Thymus (tissue), 11 donors: ENCODE data around the gene CAPN15. TPM values are rescaled to one million over a fixed set of nuclear protein-coding genes. Genes with fewer than 3 reads are reported as not detected.

ENCODE experiments used
- DNase-seq, 9 donors: peaks; one replicate each; pipeline ENCODE4 v3.0.0-alpha.2; 2013; ENCODE audit warnings: low spot score in 9 of 9, low read depth in 6 of 9, missing footprints in 1 of 9
- H3K27ac ChIP-seq, 2 donors: one replicate each; pipeline ENCODE4 v1.5.1; 2013; ENCODE audit warnings: control low read depth in 1 of 2, low read depth in 1 of 2, low read length in 1 of 2, mild to moderate bottlenecking in 1 of 2, moderate library complexity in 1 of 2
- H3K27me3 ChIP-seq, 2 donors: one replicate each; pipeline ENCODE4 v1.5.1; 2013; ENCODE audit warnings: low read length in 1 of 2; ENCODE audit not compliant: control insufficient read depth in 2 of 2, insufficient read depth in 1 of 2
- H3K36me3 ChIP-seq, 2 donors: one replicate each; pipeline ENCODE4 v1.5.1; 2013; ENCODE audit warnings: low read length in 1 of 2, mild to moderate bottlenecking in 1 of 2, moderate library complexity in 1 of 2; ENCODE audit not compliant: control insufficient read depth in 2 of 2, insufficient read depth in 2 of 2
- H3K4me1 ChIP-seq, 2 donors: one replicate each; pipeline ENCODE4 v1.5.1; 2013; ENCODE audit warnings: low read length in 2 of 2; ENCODE audit not compliant: control insufficient read depth in 2 of 2, insufficient read depth in 2 of 2
- H3K4me3 ChIP-seq, 2 donors: one replicate each; pipeline ENCODE4 v1.5.1; 2013; ENCODE audit warnings: low read length in 2 of 2, control low read depth in 1 of 2, mild to moderate bottlenecking in 1 of 2
- H3K9me3 ChIP-seq, 2 donors: one replicate each; pipeline ENCODE4 v1.5.1; 2013; ENCODE audit warnings: low read length in 1 of 2, mild to moderate bottlenecking in 1 of 2; ENCODE audit not compliant: control insufficient read depth in 2 of 2, insufficient read depth in 1 of 2
- WGBS: extraction: QIAGEN DNeasy Blood & Tissue Kit; methylation state at CpG from one replicate; pipeline ENCODE4 v1.1.7; 2013; 5-methylcytosine and 5-hydroxymethylcytosine counted together
- polyA plus RNA-seq: library from polyadenylated mRNA; stranded (reverse); fragments of 200-250 nt; gene quantifications from one replicate; pipeline ENCODE4 v1.2.3, GENCODE V29; 2013
- total RNA-seq: library from RNA; stranded (reverse); fragments of 120-200 nt; gene quantifications from one replicate; pipeline ENCODE4 v1.2.4, GENCODE V29; 2013
- donor health status: healthy.

The CAPN15 gene
- total and polyA plus RNA-seq, 2 donors = 16.8 to 40.4 TPM

DNA sequence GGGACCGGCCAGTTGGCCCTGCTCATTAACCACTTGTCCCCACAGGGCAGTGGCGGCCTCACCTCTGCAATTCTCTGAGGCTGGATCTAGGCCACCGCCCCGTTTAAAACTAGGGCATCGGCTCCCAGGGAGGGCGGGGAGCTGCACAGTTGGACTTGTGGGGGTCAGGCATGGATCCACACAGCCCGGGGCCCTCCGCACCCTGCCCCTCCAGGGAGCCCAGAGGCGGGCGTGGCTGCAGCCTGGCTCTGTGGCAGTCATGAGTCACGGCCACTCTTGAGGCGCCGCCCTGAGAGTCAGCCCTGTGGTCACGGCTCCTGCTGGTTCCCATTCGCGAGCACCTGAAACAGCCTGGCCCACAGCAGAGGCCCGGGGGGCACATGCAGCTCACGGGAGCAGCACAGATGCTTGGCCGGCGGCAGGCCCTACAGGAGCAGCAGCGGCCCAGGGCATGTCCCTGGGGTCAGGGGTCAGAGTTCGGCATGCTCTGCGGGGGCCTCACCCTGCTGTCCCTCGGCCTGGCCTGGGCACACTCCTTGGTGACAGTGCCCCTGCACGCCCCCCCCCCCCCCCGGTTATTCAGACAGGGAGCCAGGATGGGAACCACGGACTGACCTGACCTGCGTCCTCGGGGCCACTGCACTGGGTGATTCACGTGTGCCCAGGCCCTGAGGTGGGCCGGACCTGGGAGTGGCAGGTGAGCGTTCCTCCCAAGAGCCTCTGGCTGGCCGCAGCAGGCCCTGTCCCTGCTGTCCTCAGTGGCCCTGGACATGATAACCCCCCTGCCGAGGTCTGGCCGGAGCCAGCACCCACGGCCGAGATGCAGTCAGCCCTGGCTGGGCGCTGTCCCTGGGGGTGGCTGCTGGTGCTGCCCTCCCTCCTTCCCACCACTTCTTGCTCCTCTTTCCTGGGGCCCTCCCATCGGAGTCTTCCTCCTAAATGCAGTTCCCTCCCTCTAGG, 8.2 kb downstream of the CAPN15 start:
- H3K4me1 ChIP-seq = no peaks in the 10 kb centered on the region
- H3K27ac ChIP-seq = no peak overlapping the region
- peaks cover 9 to 34% of the 10 kb centered on the region in 2 donors for H3K36me3 ChIP-seq
- no peaks in the 10 kb centered on the region for H3K27me3 ChIP-seq
- H3K9me3 ChIP-seq = no peaks in the 10 kb centered on the region
- H3K4me3 ChIP-seq = no peak overlapping the region
- DNase-seq = no peak
- 97% methylated on average over 39 of the region's 39 CpGs for WGBS

DNA sequence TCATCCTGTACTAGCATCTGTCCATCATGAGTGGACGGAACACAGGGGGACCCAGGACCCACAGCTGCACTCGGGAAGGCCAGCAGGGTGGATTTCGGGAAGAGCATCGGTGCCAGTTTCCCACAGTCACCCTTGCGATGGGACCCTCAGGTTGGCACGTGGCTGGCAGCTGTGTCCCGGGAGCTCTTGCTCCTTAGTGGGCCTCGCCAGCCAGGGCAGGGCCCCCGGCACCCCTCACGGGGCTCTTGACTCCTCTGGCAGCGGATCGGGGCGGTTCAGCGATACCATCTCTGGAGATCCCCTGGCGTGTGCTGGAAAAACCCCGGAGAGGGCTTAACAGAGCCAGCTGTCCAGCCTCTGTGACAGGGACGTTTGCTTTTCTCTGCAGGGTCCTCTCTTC, 9.2 kb downstream of the CAPN15 start:
- Histone ChIP-seq H3K9me3 (no peaks in the 10 kb centered on the region), H3K4me1 (no peaks in the 10 kb centered on the region), H3K27me3 (no peaks in the 10 kb centered on the region), H3K27ac (no peak overlapping the region), H3K36me3 (peaks cover 12 to 42% of the 10 kb centered on the region in 2 donors), H3K4me3 (no peak overlapping the region)
- DNase-seq = no peak
- 98% methylated on average over 17 of the region's 17 CpGs for WGBS

DNA sequence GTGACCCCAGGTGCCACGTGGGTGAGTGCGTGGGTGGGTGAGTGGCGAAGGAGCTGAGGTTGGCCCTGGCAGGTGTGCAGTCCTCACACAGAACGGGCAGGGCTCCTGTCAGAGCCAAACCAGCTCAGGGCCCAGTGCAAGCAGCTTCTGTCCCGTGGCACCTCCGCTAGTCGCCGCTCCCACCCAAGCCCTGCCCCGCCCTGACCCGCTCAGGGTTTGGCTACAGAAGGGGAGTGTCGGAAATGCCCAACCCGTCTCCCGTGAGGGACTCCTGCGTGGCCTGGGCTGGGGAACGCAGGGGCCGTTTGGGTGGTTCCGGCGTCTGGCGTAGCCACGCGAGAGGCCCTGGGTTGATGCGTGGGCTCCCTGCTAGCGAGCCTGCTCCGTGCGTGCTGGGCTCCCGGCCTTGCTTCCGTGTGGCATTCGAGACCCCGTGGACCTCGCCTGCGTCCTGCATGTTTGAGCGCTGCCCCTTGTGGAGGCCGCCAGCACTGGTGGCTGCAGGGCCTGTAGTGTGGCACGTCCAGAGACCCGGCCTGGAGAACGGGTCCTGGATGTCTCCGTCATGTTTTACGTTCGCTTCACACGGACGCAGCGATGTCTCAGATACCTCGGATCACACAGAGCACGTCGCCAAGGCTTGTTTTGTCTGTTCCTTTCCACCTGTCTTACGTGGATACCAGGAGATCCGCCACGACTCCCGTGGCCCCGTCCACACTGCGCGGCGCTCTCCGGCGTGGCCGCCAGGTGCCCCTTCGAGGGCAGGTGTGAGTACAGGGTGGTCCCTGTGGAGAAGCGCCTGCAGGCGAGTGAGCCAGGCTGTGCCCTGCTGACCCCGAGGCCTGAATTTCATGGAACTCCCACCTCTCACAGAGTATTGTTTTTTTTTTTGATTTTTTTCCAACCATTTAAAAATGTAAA, 10.2 kb downstream of the CAPN15 start:
- Histone ChIP-seq H3K27me3 (no peaks in the 10 kb centered on the region), H3K4me3 (no peak overlapping the region), H3K4me1 (no peaks in the 10 kb centered on the region), H3K36me3 (peaks cover 12 to 42% of the 10 kb centered on the region in 2 donors), H3K27ac (no peak overlapping the region), H3K9me3 (no peaks in the 10 kb centered on the region)
- DNase-seq = no peak
- 97% methylated on average over 60 of the region's 60 CpGs for WGBS

DNA sequence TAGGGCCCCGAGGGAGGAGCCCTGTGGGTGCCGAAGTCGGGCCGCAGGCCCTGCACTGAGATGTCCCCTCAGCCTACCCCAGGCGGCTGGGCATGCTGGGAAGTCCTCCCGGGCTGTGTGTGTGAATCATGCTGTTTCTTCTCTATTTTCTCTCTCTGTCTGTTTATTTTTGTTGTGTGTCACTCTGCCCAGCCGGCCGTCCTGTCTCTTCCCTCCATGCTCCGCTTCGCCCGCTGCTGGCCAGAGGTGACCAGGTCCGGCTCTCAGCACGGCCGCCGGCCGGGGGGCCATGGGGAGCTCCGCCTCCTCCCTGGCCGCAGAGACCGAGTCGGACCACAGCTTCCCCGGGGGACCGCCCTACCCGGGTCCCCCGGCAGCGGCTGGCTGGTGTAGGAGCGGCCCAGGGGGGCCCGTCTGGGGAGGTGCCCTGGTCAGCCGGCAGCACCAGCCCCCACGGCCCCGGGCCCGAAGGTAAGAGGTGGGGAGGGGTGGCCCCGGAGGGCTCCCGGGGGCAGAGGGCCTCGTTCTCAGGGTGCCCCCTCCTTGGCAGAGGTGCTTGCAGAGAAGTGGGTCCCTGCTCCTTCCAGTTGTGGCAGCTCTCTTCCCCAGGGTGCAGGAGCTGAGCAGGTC, 12.5 kb downstream of the CAPN15 start:
- Histone ChIP-seq H3K27ac (no peak overlapping the region), H3K4me1 (no peaks in the 10 kb centered on the region), H3K9me3 (no peaks in the 10 kb centered on the region), H3K27me3 (no peaks in the 10 kb centered on the region), H3K36me3 (peaks cover 12 to 44% of the 10 kb centered on the region in 2 donors), H3K4me3 (no peak overlapping the region)
- 97% methylated on average over 34 of the region's 34 CpGs for WGBS
- no peak for DNase-seq

DNA sequence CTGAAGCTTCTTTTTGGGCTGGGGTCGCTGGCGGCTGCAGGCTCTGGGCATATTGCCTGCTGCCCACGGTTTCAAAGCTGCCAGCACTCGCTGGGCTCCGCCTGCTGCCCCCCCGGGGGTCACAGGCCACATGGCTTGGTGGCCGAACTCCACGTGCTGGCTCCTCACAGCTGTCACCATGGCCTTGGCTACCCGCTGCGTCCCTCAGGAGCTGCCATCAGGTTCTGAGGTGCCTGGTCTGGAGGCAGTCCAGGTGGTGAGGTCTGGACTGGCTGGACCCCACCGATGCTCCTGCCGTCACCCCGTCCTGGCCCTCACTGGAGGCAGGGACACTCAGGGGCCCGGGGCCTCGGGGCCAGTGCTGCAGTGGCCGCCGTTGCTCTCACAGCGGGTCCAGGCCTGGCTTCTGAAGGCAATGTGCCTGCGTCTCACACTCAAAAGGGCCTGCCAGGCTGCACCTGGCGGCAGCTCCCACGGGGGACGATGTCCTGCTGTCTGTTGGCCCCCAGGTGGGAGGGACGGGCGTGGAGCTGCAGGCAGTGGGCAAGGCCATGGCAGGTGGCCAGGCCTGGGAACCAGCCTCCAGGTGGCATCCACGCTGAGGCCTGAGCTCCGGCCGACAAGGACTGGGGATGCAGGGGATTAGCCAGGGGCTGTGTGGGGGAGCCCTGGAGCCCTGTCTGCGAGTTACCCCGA, 13.3 kb downstream of the CAPN15 start:
- no peaks in the 10 kb centered on the region for H3K4me1 ChIP-seq
- no peaks in the 10 kb centered on the region for H3K27me3 ChIP-seq
- no peaks in the 10 kb centered on the region for H3K9me3 ChIP-seq
- H3K27ac ChIP-seq = no peak overlapping the region
- DNase-seq = no peak
- WGBS = 94% methylated on average over 29 of the region's 29 CpGs
- no peak overlapping the region for H3K4me3 ChIP-seq
- H3K36me3 ChIP-seq = peaks cover 12 to 45% of the 10 kb centered on the region in 2 donors

DNA sequence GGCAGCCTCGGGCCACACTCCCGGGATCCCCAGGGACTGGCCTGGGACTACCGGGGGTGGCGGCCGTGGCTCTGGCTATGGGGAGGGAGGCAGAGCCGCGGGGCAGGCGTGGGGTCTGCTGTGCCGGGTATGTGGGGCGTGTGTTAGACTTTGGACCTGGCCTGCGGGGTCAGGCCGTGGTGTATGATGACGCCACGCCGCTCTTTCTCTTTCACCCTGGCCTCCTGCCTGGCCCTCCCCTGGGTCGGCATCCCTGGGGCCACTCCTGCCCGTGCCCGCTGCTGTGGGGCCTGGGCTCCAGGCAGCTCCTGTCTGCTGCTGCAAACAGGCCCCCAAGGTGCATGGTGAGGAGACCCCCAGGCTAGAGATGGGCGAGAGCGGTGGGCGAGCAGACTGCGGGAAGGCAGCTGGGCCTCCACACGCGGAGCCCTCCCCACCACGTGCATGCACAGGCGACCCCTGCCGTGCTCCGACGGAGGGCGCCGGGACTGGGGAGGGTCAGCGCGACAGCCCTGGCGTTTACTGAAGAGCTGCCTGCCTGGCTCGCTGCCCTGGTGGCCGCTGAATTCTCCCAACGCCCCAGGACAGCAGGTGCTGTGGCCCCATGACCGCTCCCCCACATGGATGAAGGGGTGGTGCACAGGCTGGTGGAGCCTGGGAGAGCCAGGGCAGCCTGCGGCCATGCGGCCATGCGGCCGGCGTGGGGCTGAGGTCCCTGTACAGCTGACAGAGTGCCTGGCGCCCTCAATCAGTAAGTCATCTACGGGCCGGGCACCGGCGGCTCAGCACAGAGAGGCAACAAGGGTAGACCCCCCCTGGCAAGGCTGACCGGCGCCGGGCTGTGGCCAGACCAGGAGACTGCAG, 16.0 kb downstream of the CAPN15 start:
- Histone ChIP-seq H3K27ac (no peak overlapping the region), H3K4me1 (no peaks in the 10 kb centered on the region), H3K36me3 (peaks cover 3 to 42% of the 10 kb centered on the region in 2 donors), H3K27me3 (no peaks in the 10 kb centered on the region), H3K4me3 (no peak overlapping the region), H3K9me3 (no peaks in the 10 kb centered on the region)
- DNase-seq = no peak
- WGBS = 97% methylated on average over 51 of the region's 51 CpGs

DNA sequence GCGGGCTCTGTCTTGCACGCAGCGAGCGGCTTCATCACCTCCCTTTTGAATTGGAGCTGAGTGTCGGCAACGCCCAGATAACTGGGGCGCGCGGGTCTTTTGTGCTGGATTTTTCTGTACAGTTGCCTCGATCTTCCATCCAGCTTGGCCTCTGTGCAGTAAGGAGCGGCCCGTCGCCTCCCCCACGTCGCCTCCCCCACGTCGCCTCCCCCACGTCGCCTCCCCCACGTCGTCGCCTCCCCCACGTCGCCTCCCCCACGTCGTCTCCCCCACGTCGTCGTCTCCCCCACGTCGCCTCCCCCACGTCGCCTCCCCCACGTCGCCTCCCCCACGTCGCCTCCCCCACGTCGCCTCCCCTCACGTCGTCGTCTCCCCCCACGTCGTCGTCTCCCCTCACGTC, 17.0 kb downstream of the CAPN15 start:
- DNase-seq = no peak

More for the DNA sequence above, 17.0 kb downstream of the CAPN15 start:
- 96% methylated on average over 46 of the region's 46 CpGs for WGBS
- H3K36me3 ChIP-seq = peaks cover 10 to 50% of the 10 kb centered on the region in 2 donors
- H3K4me1 ChIP-seq = no peaks in the 10 kb centered on the region
- H3K4me3 ChIP-seq = no peak overlapping the region
- H3K9me3 ChIP-seq = no peaks in the 10 kb centered on the region
- no peak overlapping the region for H3K27ac ChIP-seq
- no peaks in the 10 kb centered on the region for H3K27me3 ChIP-seq
